ENCODE measurements around the gene M1AP. TPM values are rescaled to one million over a fixed set of nuclear protein-coding genes. Genes with fewer than 3 reads are reported as not detected.

The M1AP gene
- total and polyA plus RNA-seq, 2 experiments from 2014 or later = not detected

DNA sequence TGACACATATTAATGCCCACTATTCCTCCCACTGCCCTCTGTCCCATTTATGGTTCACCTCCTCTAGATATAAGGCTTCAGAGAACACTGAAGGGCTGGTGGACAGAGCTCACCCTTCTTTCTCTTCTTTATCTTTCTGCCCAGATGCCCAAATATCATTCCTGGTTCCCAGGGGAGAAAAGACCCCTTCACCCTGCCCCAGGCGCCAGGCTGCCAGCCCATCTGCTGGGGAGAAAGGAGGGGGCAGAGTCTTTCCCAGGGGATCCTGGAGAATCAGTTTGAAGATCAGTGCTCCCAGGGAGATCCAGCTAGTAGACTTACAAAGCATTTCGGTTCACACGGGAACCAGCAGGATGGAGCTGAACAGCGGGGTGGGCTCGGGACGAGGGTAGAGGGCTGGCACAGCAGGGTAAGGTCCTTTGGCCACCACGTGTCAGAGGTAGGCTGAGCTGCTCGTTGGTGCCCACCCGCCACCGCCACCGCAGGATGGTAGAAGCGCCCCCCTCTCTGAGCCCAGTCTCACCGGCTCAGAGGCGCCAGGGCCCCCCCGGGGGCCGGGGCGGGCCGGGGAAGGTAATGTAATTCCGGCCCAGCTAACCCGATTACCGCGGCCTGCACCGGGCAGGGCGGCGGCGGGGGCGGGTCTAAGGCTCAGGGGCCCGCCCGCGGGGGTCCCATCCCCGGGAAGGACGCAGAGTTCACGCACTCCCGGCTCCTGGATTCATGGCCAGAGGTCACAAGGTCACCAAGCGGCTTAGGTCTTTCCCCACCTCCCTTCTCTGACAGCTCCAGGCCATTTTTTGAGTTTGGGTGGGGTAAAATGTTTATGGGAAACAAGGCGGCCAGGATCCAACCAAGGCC is 135.2 kb downstream of the M1AP start:
- H3K36me3 ChIP-seq = no peaks in the 10 kb centered on the region
- no peak overlapping the region for H3K4me3 ChIP-seq
- no peak overlapping the region for H3K27ac ChIP-seq
- no peaks in the 10 kb centered on the region for H3K9me3 ChIP-seq (ENCODE audit: low read depth)
- H3K27me3 ChIP-seq = peaks cover 89% of the 10 kb centered on the region
- no peak for TF ChIP-seq CTCF (IDR thresholded peaks at IDR 0.05; ENCODE audit: low read depth, low read length)
- DNase-seq (ENCODE audit: low read depth in 1 of 2, low spot score in 1 of 2) = no peak
- no peaks in the 10 kb centered on the region for H3K4me1 ChIP-seq (ENCODE audit: low read depth)

GRCh38 chr2:74511104-74511989 is 136.8 kb downstream of the M1AP start:
- Histone ChIP-seq H3K4me1 (ENCODE audit: low read depth) (no peaks in the 10 kb centered on the region), H3K27ac (no peak overlapping the region), H3K36me3 (no peaks in the 10 kb centered on the region), H3K4me3 (no peak overlapping the region), H3K27me3 (peaks cover 72% of the 10 kb centered on the region), H3K9me3 (ENCODE audit: low read depth) (no peaks in the 10 kb centered on the region)
- DNase-seq (ENCODE audit: low read depth in 1 of 2, low spot score in 1 of 2) = no peak
- no peak for TF ChIP-seq CTCF (IDR thresholded peaks at IDR 0.05; ENCODE audit: low read depth, low read length)

DNA sequence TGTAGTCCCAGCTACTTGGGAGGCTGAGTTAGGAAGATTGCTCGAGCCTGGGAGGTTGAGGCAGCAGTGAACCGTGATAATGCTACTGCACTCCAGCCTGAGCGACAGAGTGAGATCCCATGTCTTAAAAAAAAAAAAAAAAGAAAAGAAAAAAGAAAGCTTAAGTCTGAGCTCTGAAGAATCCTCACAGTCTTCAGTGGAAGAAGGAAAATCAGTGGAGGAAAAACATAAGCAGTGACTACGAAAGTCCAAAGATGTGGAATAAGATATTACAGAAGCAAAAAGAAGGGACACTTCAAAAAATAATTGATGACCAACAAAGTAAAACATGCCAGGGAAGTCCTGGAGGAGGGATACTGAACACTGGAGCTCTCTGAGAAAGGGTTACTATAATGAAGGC is 137.9 kb downstream of the M1AP start:
- H3K27ac ChIP-seq = no peak overlapping the region

GRCh38 chr2:74507926-74508520 is 140.1 kb downstream of the M1AP start:
- peak in 1 of 2 donors; percentile 58 for DNase-seq (ENCODE audit: low read depth in 1 of 2, low spot score in 1 of 2)
- peak overlapping the region; percentile 74 for H3K4me3 ChIP-seq
- peaks cover 4% of the 10 kb centered on the region for H3K36me3 ChIP-seq
- peak overlapping the region; percentile 95 for H3K27ac ChIP-seq
- no peaks in the 10 kb centered on the region for H3K4me1 ChIP-seq (ENCODE audit: low read depth)
- no peak for TF ChIP-seq CTCF (IDR thresholded peaks at IDR 0.05; ENCODE audit: low read depth, low read length)
- peaks cover 67% of the 10 kb centered on the region for H3K27me3 ChIP-seq
- no peaks in the 10 kb centered on the region for H3K9me3 ChIP-seq (ENCODE audit: low read depth)

More for the DNA sequence above, 137.9 kb downstream of the M1AP start:
- DNase-seq (ENCODE audit: low read depth in 1 of 2, low spot score in 1 of 2) = no peak
- TF ChIP-seq CTCF (IDR thresholded peaks at IDR 0.05; ENCODE audit: low read depth, low read length) = no peak
- H3K9me3 ChIP-seq (ENCODE audit: low read depth) = no peaks in the 10 kb centered on the region
- H3K4me1 ChIP-seq (ENCODE audit: low read depth) = no peaks in the 10 kb centered on the region
- no peak overlapping the region for H3K4me3 ChIP-seq
- peaks cover 2% of the 10 kb centered on the region for H3K36me3 ChIP-seq
- peaks cover 67% of the 10 kb centered on the region for H3K27me3 ChIP-seq

Other genes with a start within 250 kb of the M1AP start
- 7.6 and 9.5 TPM in 2 replicates for gene C2orf81, start 226.7 kb downstream of the M1AP start, total RNA-seq
- gene C2orf81, start 226.7 kb downstream of the M1AP start, polyA plus RNA-seq = 7.1 and 8.5 TPM in 2 replicates
- gene WDR54, start 226.6 kb downstream of the M1AP start, total RNA-seq = 88.5 and 91.5 TPM in 2 replicates
- gene WDR54, start 226.6 kb downstream of the M1AP start, polyA plus RNA-seq = 132 and 159 TPM in 2 replicates
- 41.1 and 53.3 TPM in 2 replicates for gene RTKN, start 206.4 kb downstream of the M1AP start, total RNA-seq
- 53.3 and 61.7 TPM in 2 replicates for gene RTKN, start 206.4 kb downstream of the M1AP start, polyA plus RNA-seq
- gene INO80B, start 193.2 kb downstream of the M1AP start, total RNA-seq = 23.0 and 40.9 TPM in 2 replicates
- 15.4 and 23.8 TPM in 2 replicates for gene INO80B, start 193.2 kb downstream of the M1AP start, polyA plus RNA-seq
- gene WBP1, start 189.9 kb downstream of the M1AP start, total RNA-seq = 168 and 174 TPM in 2 replicates
- 156 and 170 TPM in 2 replicates for gene WBP1, start 189.9 kb downstream of the M1AP start, polyA plus RNA-seq
- 58.5 and 67.3 TPM in 2 replicates for gene MOGS, start 182.9 kb downstream of the M1AP start, total RNA-seq
- gene MOGS, start 182.9 kb downstream of the M1AP start, polyA plus RNA-seq = 31.9 and 50.1 TPM in 2 replicates
- 50.8 and 50.9 TPM in 2 replicates for gene MRPL53, start 175.7 kb downstream of the M1AP start, total RNA-seq
- gene MRPL53, start 175.7 kb downstream of the M1AP start, polyA plus RNA-seq = 132 and 140 TPM in 2 replicates
- gene CCDC142, start 165.3 kb downstream of the M1AP start, total RNA-seq = 18.1 and 33.5 TPM in 2 replicates
- 16.8 and 23.4 TPM in 2 replicates for gene CCDC142, start 165.3 kb downstream of the M1AP start, polyA plus RNA-seq
- gene TTC31, start 165.2 kb downstream of the M1AP start, total RNA-seq = 16.8 and 32.9 TPM in 2 replicates
- gene TTC31, start 165.2 kb downstream of the M1AP start, polyA plus RNA-seq = 23.0 and 29.1 TPM in 2 replicates
- 0.49 and 0.80 TPM in 2 replicates for gene LBX2, start 148.7 kb downstream of the M1AP start, total RNA-seq
- gene LBX2, start 148.7 kb downstream of the M1AP start, polyA plus RNA-seq = 1.7 TPM in 1 of 2 replicates, not detected in the other
- gene PCGF1, start 140.6 kb downstream of the M1AP start, total RNA-seq = 7.8 and 10.9 TPM in 2 replicates
- gene PCGF1, start 140.6 kb downstream of the M1AP start, polyA plus RNA-seq = 14.2 and 18.9 TPM in 2 replicates
- 0.06 TPM in 1 of 2 replicates, not detected in the other for gene TLX2, start 133.9 kb downstream of the M1AP start, total RNA-seq
- not detected in 2 replicates for gene TLX2, start 133.9 kb downstream of the M1AP start, polyA plus RNA-seq
- gene DQX1, start 122.1 kb downstream of the M1AP start, total RNA-seq = 0.98 and 1.1 TPM in 2 replicates
- gene DQX1, start 122.1 kb downstream of the M1AP start, polyA plus RNA-seq = 0.60 and 0.67 TPM in 2 replicates
- gene AUP1, start 118.6 kb downstream of the M1AP start, total RNA-seq = 93.2 and 105 TPM in 2 replicates
- 120 and 122 TPM in 2 replicates for gene AUP1, start 118.6 kb downstream of the M1AP start, polyA plus RNA-seq
- 39.9 and 55.1 TPM in 2 replicates for gene HTRA2, start 118.4 kb downstream of the M1AP start, total RNA-seq
- 57.6 and 82.0 TPM in 2 replicates for gene HTRA2, start 118.4 kb downstream of the M1AP start, polyA plus RNA-seq
- gene LOXL3, start 94.4 kb downstream of the M1AP start, total RNA-seq = 23.7 and 43.3 TPM in 2 replicates
- gene LOXL3, start 94.4 kb downstream of the M1AP start, polyA plus RNA-seq = 13.4 and 31.7 TPM in 2 replicates
- gene DOK1, start 93.6 kb downstream of the M1AP start, total RNA-seq = 12.8 and 26.1 TPM in 2 replicates
- 10.0 and 20.2 TPM in 2 replicates for gene DOK1, start 93.6 kb downstream of the M1AP start, polyA plus RNA-seq
- 8.4 and 8.6 TPM in 2 replicates for gene SEMA4F, start 5.9 kb upstream of the M1AP start, total RNA-seq
- gene SEMA4F, start 5.9 kb upstream of the M1AP start, polyA plus RNA-seq = 8.3 and 8.7 TPM in 2 replicates
- gene HK2, start 185.8 kb upstream of the M1AP start, total RNA-seq = 109 and 127 TPM in 2 replicates
- gene HK2, start 185.8 kb upstream of the M1AP start, polyA plus RNA-seq = 77.3 and 94.6 TPM in 2 replicates